Urinary bladder (tissue), 4 donors: ENCODE data around the gene DUSP7. TPM values are rescaled to one million over a fixed set of nuclear protein-coding genes. Genes with fewer than 3 reads are reported as not detected.

Experiments
- DNase-seq: peaks from one replicate; pipeline ENCODE4 v3.0.0-alpha.2; 2015; ENCODE audit errors: extremely low spot score
- H3K27ac ChIP-seq: one replicate; pipeline ENCODE4 v1.5.1; 2013; ENCODE audit warnings: low read depth, mild to moderate bottlenecking, moderate library complexity
- H3K36me3 ChIP-seq: one replicate; pipeline ENCODE4 v1.6.1; 2013; ENCODE audit warnings: mild to moderate bottlenecking, moderate library complexity; ENCODE audit not compliant: insufficient read depth
- H3K4me1 ChIP-seq: one replicate; pipeline ENCODE4 v1.6.1; 2013; ENCODE audit warnings: mild to moderate bottlenecking, moderate library complexity; ENCODE audit not compliant: insufficient read depth
- H3K4me3 ChIP-seq: one replicate; pipeline ENCODE4 v1.5.1; 2013; ENCODE audit warnings: low read depth, low read length
- WGBS: extraction: QIAGEN DNeasy Blood & Tissue Kit; methylation state at CpG from one replicate; pipeline ENCODE4 v1.1.7; 2013; 5-methylcytosine and 5-hydroxymethylcytosine counted together
- polyA plus RNA-seq: library from polyadenylated mRNA; stranded (reverse); fragments of 200-250 nt; gene quantifications from one replicate; pipeline ENCODE4 v1.2.3, GENCODE V29; 2013
- total RNA-seq: library from RNA; depleted of rRNA; stranded (reverse); fragments of >200 nt; gene quantifications from one replicate; pipeline ENCODE4 v1.2.3, GENCODE V29; 2014
- donor health status: healthy with polysubstance abuse.
- donor health status: healthy.

DUSP7 gene
- total and polyA plus RNA-seq, 2 donors: 8.2 to 14.3 TPM

DNA sequence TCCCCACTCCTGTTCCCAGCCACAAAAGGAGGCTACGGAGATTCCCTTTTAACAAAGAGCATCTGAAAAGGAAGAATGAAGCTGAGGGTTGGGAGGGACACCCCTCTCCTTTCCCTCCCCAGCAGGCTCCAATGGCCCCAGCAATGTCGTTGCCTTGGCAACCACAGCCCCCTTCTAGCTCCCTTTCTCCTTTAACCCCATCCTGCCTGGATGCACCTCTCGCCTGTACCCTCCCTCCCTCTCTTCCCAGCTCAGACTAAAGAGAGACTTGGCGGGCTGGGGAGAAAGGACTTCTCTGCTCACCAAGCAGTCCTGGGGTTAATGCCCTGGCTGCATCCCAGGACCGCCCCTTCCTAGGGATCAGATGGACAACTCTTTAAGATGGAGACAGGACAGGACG lies 53.6 kb downstream of the DUSP7 start:
- H3K4me3 ChIP-seq: no peak overlapping the region
- 77% methylated on average over 6 of the region's 6 CpGs for WGBS
- no peak for DNase-seq

DNA sequence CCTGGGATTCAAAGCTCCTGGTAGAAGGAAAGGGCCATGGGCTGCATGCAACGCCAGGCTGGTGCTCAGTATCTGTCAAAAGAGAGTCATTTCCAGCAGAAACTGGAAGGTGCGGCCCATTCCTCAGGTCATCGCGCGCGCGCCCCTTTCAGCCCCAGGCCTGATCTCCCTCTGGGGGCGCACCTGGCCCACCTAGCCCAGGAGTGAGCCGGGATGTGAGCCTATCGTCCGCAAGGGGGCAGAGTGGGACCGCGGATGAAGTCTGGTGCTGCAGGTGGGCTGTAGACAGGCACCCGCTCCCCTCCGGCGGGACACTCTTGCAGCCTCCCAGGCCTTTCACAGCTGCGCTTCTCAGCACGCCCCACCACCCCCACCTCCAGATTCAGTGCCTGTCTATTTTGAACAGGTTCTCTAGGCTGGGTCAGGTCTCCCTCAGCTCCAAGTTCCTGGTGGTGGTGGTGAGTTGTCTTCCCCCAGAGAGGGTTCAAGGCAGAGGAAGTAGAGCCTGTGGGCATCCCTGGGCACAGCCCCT lies 54.9 kb downstream of the DUSP7 start:
- DNase-seq: no peak
- 2% methylated on average over 18 of the region's 18 CpGs for WGBS
- H3K36me3 ChIP-seq: no peaks in the 10 kb centered on the region
- no peak overlapping the region for H3K4me3 ChIP-seq
- no peaks in the 10 kb centered on the region for H3K4me1 ChIP-seq
- H3K27ac ChIP-seq: no peak overlapping the region

More for the DNA sequence above, 53.6 kb downstream of the DUSP7 start:
- Histone ChIP-seq H3K4me1 (no peaks in the 10 kb centered on the region), H3K36me3 (no peaks in the 10 kb centered on the region), H3K27ac (no peak overlapping the region)

DNA sequence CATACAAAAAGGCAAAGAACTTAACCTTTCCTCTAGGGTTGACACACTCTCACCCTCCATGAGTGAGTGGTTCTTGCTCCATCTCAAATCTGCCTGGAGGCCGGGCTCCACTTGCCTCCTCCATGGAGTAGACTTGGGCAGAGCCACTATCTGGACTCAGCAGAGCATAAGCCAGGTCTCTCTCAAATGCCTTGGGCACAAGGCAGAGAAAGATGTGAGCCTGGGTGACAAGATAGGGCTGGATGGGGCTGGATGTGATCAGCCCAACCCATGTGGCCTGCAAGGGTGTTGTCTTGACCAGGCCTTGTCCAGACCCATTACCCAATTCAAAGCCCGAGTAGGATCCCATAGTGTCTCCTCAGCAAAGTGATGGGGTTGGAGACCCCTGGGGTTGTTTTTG lies 56.5 kb downstream of the DUSP7 start:
- WGBS: 76% methylated on average over 2 of the region's 2 CpGs
- no peak overlapping the region for H3K4me3 ChIP-seq

More for the DNA sequence above, 56.5 kb downstream of the DUSP7 start:
- Histone ChIP-seq H3K4me1 (no peaks in the 10 kb centered on the region), H3K36me3 (no peaks in the 10 kb centered on the region), H3K27ac (no peak overlapping the region)
- DNase-seq: no peak

Other genes starting within 250 kb of the DUSP7 start
- not detected for gene IQCF2, start 195.0 kb downstream of the DUSP7 start, total RNA-seq
- gene IQCF2, start 195.0 kb downstream of the DUSP7 start, polyA plus RNA-seq: not detected
- not detected for gene IQCF5, start 181.0 kb downstream of the DUSP7 start, total RNA-seq
- gene IQCF5, start 181.0 kb downstream of the DUSP7 start, polyA plus RNA-seq: not detected
- not detected for gene IQCF1, start 153.2 kb downstream of the DUSP7 start, total RNA-seq
- not detected for gene IQCF1, start 153.2 kb downstream of the DUSP7 start, polyA plus RNA-seq
- 7.7 TPM for gene RRP9, start 114.7 kb downstream of the DUSP7 start, total RNA-seq
- gene RRP9, start 114.7 kb downstream of the DUSP7 start, polyA plus RNA-seq: 29.5 TPM
- 6.1 TPM for gene PARP3, start 114.2 kb downstream of the DUSP7 start, total RNA-seq
- 15.0 TPM for gene PARP3, start 114.2 kb downstream of the DUSP7 start, polyA plus RNA-seq
- gene GPR62, start 101.2 kb downstream of the DUSP7 start, total RNA-seq: not detected
- gene GPR62, start 101.2 kb downstream of the DUSP7 start, polyA plus RNA-seq: 0.32 TPM
- 22.4 TPM for gene PCBP4, start 89.1 kb downstream of the DUSP7 start, total RNA-seq
- gene PCBP4, start 89.1 kb downstream of the DUSP7 start, polyA plus RNA-seq: 43.9 TPM
- 14.2 TPM for gene ABHD14B, start 82.5 kb downstream of the DUSP7 start, total RNA-seq
- 69.1 TPM for gene ABHD14B, start 82.5 kb downstream of the DUSP7 start, polyA plus RNA-seq
- 13.0 TPM for gene ABHD14A, start 81.5 kb downstream of the DUSP7 start, total RNA-seq
- 31.5 TPM for gene ABHD14A, start 81.5 kb downstream of the DUSP7 start, polyA plus RNA-seq
- gene ACY1, start 73.0 kb downstream of the DUSP7 start, total RNA-seq: 10.6 TPM
- gene ACY1, start 73.0 kb downstream of the DUSP7 start, polyA plus RNA-seq: 20.0 TPM
- gene RPL29, start 60.7 kb downstream of the DUSP7 start, total RNA-seq: 623 TPM
- 1,824 TPM for gene RPL29, start 60.7 kb downstream of the DUSP7 start, polyA plus RNA-seq
- 4.2 TPM for gene POC1A, start 97.9 kb upstream of the DUSP7 start, total RNA-seq
- 2.5 TPM for gene POC1A, start 97.9 kb upstream of the DUSP7 start, polyA plus RNA-seq
- 24.1 TPM for gene ALAS1, start 141.6 kb upstream of the DUSP7 start, total RNA-seq
- 56.7 TPM for gene ALAS1, start 141.6 kb upstream of the DUSP7 start, polyA plus RNA-seq
- gene TLR9, start 169.1 kb upstream of the DUSP7 start, total RNA-seq: 0.11 TPM
- gene TLR9, start 169.1 kb upstream of the DUSP7 start, polyA plus RNA-seq: 0.33 TPM
- gene TWF2, start 182.6 kb upstream of the DUSP7 start, total RNA-seq: 36.7 TPM
- gene TWF2, start 182.6 kb upstream of the DUSP7 start, polyA plus RNA-seq: 75.3 TPM
- 12.3 TPM for gene PPM1M, start 189.2 kb upstream of the DUSP7 start, total RNA-seq
- 27.1 TPM for gene PPM1M, start 189.2 kb upstream of the DUSP7 start, polyA plus RNA-seq
- 70.2 TPM for gene WDR82, start 222.1 kb upstream of the DUSP7 start, total RNA-seq
- 73.7 TPM for gene WDR82, start 222.1 kb upstream of the DUSP7 start, polyA plus RNA-seq
- 4.2 TPM for gene GLYCTK, start 231.3 kb upstream of the DUSP7 start, total RNA-seq
- gene GLYCTK, start 231.3 kb upstream of the DUSP7 start, polyA plus RNA-seq: 7.7 TPM